DND-41 (cell line): ENCODE results near the gene COPRS.

Experiments used
- EZH2 ChIP-seq: IDR thresholded peaks from 3 replicates; pipeline ENCODE4 v1.6.1; 2012; ENCODE audit warnings: borderline replicate concordance, low read depth, mild to moderate bottlenecking, moderate library complexity, low read length, inconsistent platforms; ENCODE audit not compliant: severe bottlenecking
- TF ChIP-seq, protein P1 (sequence below): IDR thresholded peaks from 2 replicates; pipeline ENCODE4 v1.5.1; 2012; ENCODE audit warnings: borderline replicate concordance, low read length, moderate library complexity, mild to moderate bottlenecking; ENCODE audit not compliant: poor library complexity, severe bottlenecking; ENCODE audit errors: extremely low read depth

DNA sequence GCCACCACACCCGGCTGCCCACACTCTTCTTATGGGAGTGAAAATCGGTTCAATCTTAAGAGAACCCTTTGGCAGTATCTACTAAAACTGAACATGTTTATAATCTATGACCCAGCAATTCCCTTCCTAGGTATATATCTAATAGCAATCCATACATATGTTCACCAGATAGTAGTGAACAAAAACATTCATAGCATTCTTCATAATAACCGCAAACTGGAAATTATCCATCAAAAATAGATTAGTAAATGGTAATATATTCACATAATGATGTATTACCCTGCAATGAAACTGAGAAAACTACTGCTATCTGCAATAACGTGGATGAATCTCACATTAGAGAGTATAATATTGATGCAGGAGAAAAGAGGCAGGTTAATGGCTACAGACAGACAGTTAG is 23.1 kb downstream of the COPRS start:
- TF ChIP-seq, protein P1, sequence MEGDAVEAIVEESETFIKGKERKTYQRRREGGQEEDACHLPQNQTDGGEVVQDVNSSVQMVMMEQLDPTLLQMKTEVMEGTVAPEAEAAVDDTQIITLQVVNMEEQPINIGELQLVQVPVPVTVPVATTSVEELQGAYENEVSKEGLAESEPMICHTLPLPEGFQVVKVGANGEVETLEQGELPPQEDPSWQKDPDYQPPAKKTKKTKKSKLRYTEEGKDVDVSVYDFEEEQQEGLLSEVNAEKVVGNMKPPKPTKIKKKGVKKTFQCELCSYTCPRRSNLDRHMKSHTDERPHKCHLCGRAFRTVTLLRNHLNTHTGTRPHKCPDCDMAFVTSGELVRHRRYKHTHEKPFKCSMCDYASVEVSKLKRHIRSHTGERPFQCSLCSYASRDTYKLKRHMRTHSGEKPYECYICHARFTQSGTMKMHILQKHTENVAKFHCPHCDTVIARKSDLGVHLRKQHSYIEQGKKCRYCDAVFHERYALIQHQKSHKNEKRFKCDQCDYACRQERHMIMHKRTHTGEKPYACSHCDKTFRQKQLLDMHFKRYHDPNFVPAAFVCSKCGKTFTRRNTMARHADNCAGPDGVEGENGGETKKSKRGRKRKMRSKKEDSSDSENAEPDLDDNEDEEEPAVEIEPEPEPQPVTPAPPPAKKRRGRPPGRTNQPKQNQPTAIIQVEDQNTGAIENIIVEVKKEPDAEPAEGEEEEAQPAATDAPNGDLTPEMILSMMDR, result no peak
- no peak for TF ChIP-seq EZH2
